Tibial artery (tissue), 4 donors: ENCODE measurements around the gene CACTIN.
A peak's percentile ranks its signal among the peaks of the same experiment; 100 is the strongest.

Experiments used
- DNase-seq, 2 donors: peaks; one replicate each; pipeline ENCODE4 v3.0.0-alpha.2; 2019
- H3K27ac ChIP-seq, 2 donors: fragments of 200-600 bp; sonication (generic) in 1 of 2; 1 replicate in 1 of 2; 2 replicates in 1 of 2; pipeline ENCODE4 v1.5.1; 2018 to 2019; ENCODE audit warnings: mild to moderate bottlenecking in 1 of 2
- H3K27me3 ChIP-seq, 2 donors: fragments of 200-600 bp; sonication (generic) in 1 of 2; one replicate each; pipeline versions ENCODE4 v1.5.1 to v1.6.0; 2016 to 2019
- H3K36me3 ChIP-seq, 3 donors: fragments of 200-600 bp; sonication (generic) in 2 of 3; one replicate each; pipeline ENCODE4 v1.5.1; 2016 to 2019; ENCODE audit warnings: mild to moderate bottlenecking in 2 of 3
- H3K4me1 ChIP-seq, 4 donors: fragments of 200-600 bp; sonication (generic) in 2 of 4; 1 replicate in 3 of 4; 2 replicates in 1 of 4; pipeline ENCODE4 v1.5.1; 2016 to 2019
- H3K4me3 ChIP-seq, 2 donors: fragments of 200-600 bp; sonication (generic) in 1 of 2; 1 replicate in 1 of 2; 2 replicates in 1 of 2; pipeline ENCODE4 v1.5.1; 2018 to 2019; ENCODE audit warnings: mild to moderate bottlenecking in 2 of 2
- H3K9me3 ChIP-seq, 3 donors: fragments of 200-600 bp; sonication (generic) in 1 of 3; one replicate each; pipeline ENCODE4 v1.5.1; 2016 to 2019
- CTCF ChIP-seq, 2 experiments: fragments of 200-600 bp in 1 of 2; fragments of 450-650 bp in 1 of 2; IDR thresholded peaks; one replicate each; pipeline ENCODE4 v1.5.1; 2017 to 2019; ENCODE audit warnings: antibody characterized with exemption in 2 of 2, mild to moderate bottlenecking in 1 of 2, moderate library complexity in 1 of 2
- intact Hi-C: fragments of 100-400 bp; cut with DNase I; formaldehyde crosslinking; loops from one replicate; pipeline ENCODE4 v1.15.0; 2023; ENCODE audit warnings: low total_unique reads

The CACTIN gene

GRCh38 chr19:3671680-3672574 lies 45.3 kb upstream of the CACTIN start:
- Histone ChIP-seq H3K27ac (peak overlapping the region; percentile 95 to 99), H3K36me3 (peaks cover 0 to 35% (median 17%) of the 10 kb centered on the region in 3 donors), H3K9me3 (peaks cover 0 to 5% (median 0%) of the 10 kb centered on the region in 3 donors), H3K27me3 (no peaks in the 10 kb centered on the region), H3K4me1 (peaks cover 4 to 57% (median 55%) of the 10 kb centered on the region in 4 donors), H3K4me3 (peak overlapping the region; percentile 43 to 46)
- TF ChIP-seq CTCF (IDR thresholded peaks at IDR 0.05): no peak
- intact Hi-C loops: no loop called here
- no peak for DNase-seq

- Histone ChIP-seq H3K36me3 (peaks cover 0 to 40% (median 26%) of the 10 kb centered on the region in 3 donors), H3K4me1 (peaks cover 4 to 62% (median 57%) of the 10 kb centered on the region in 4 donors), H3K27me3 (no peaks in the 10 kb centered on the region), H3K9me3 (peaks cover 0 to 5% (median 0%) of the 10 kb centered on the region in 3 donors), H3K27ac (peak overlapping the region; percentile 95 to 99), H3K4me3 (peak overlapping the region; percentile 43 to 46)
- intact Hi-C loops: no loop called here
- peak; percentile 89 to 97 for DNase-seq
- TF ChIP-seq CTCF (IDR thresholded peaks at IDR 0.05): no peak
These were observed 44.4 kb upstream of the CACTIN start for GRCh38 chr19:3670796-3671679.

GRCh38 chr19:3669947-3670795 lies 43.6 kb upstream of the CACTIN start:
- Histone ChIP-seq H3K4me1 (peaks cover 4 to 67% (median 58%) of the 10 kb centered on the region in 4 donors), H3K4me3 (peak overlapping the region; percentile 43 to 46), H3K9me3 (peaks cover 0 to 5% (median 0%) of the 10 kb centered on the region in 3 donors), H3K36me3 (peaks cover 3 to 36% (median 30%) of the 10 kb centered on the region in 3 donors), H3K27ac (peak overlapping the region; percentile 95 to 99), H3K27me3 (no peaks in the 10 kb centered on the region)
- TF ChIP-seq CTCF (IDR thresholded peaks at IDR 0.05): no peak
- intact Hi-C loops: no loop called here
- DNase-seq: peak; percentile 92 to 98

GRCh38 chr19:3669082-3669946 lies 42.7 kb upstream of the CACTIN start:
- Histone ChIP-seq H3K27me3 (no peaks in the 10 kb centered on the region), H3K4me1 (peaks cover 4 to 67% (median 58%) of the 10 kb centered on the region in 4 donors), H3K4me3 (peak overlapping the region; percentile 26 to 43), H3K27ac (peak overlapping the region; percentile 95 to 99), H3K9me3 (peaks cover 0 to 5% (median 0%) of the 10 kb centered on the region in 3 donors), H3K36me3 (peaks cover 11 to 39% (median 35%) of the 10 kb centered on the region in 3 donors)
- intact Hi-C loops: no loop called here
- TF ChIP-seq CTCF (IDR thresholded peaks at IDR 0.05): no peak
- DNase-seq: no peak
